ENCODE data around the gene CADM3. TPM values are rescaled to one million over a fixed set of nuclear protein-coding genes. Genes with fewer than 3 reads are reported as not detected.
A peak's percentile ranks its signal among the peaks of the same experiment; 100 is the strongest.

The CADM3 gene
- total RNA-seq, 1 experiment from 2014 or later: 0.28 TPM

- in situ Hi-C loops (cut with HindIII; ENCODE audit: low pct_unique_long_range_greater_than_20kb, low sequenced_read_pairs): no loop called here
- ChIA-PET POLR2A (no interaction called here), CTCF (no interaction called here)
- no peak for ATAC-seq
- Histone ChIP-seq H3K9me3 (ENCODE audit: control insufficient read depth, insufficient read depth, low read depth, low read length) (no peaks in the 10 kb centered on the region), H3K4me3 (ENCODE audit: low read depth in 2 of 2, low read length in 2 of 2) (no peak overlapping the region), H3K27ac (ENCODE audit: low read length) (no peak overlapping the region), H3K36me3 (ENCODE audit: control insufficient read depth, insufficient read depth, low read length) (no peaks in the 10 kb centered on the region), H3K4me1 (ENCODE audit: control insufficient read depth, insufficient read depth, low read length) (no peaks in the 10 kb centered on the region), H3K27me3 (ENCODE audit: control insufficient read depth, insufficient read depth, low read length) (peaks cover 21% of the 10 kb centered on the region)
- intact Hi-C loops (cut with micrococcal nuclease; ENCODE audit: unreplicated experiment): no loop called here
- DNase-seq (ENCODE audit: low read depth, low spot score): no peak
- BruUV-seq (replicated peaks): no TSS peak
- TF ChIP-seq POLR2AphosphoS5 (IDR thresholded peaks at IDR 0.05; ENCODE audit: low read depth, low read length) (no peak), TCF7L2 (IDR thresholded peaks at IDR 0.05; ENCODE audit: low read depth, low read length) (no peak)
Measured at GRCh38 chr1:159187647-159188374, 16.4 kb downstream of the CADM3 start.

GRCh38 chr1:159188375-159188788, 17.0 kb downstream of the CADM3 start:
- Histone ChIP-seq H3K36me3 (ENCODE audit: control insufficient read depth, insufficient read depth, low read length) (no peaks in the 10 kb centered on the region), H3K9me3 (ENCODE audit: control insufficient read depth, insufficient read depth, low read depth, low read length) (no peaks in the 10 kb centered on the region), H3K27me3 (ENCODE audit: control insufficient read depth, insufficient read depth, low read length) (peaks cover 21% of the 10 kb centered on the region), H3K27ac (ENCODE audit: low read length) (no peak overlapping the region), H3K4me1 (ENCODE audit: control insufficient read depth, insufficient read depth, low read length) (no peaks in the 10 kb centered on the region), H3K4me3 (ENCODE audit: low read depth in 2 of 2, low read length in 2 of 2) (no peak overlapping the region)
- TF ChIP-seq POLR2AphosphoS5 (IDR thresholded peaks at IDR 0.05; ENCODE audit: low read depth, low read length) (no peak), SIN3A (IDR thresholded peaks at IDR 0.05; ENCODE audit: borderline replicate concordance, insufficient read depth, low read depth, low read length) (no peak), CTCF (IDR thresholded peaks at IDR 0.05) (no peak), TCF7L2 (IDR thresholded peaks at IDR 0.05; ENCODE audit: low read depth, low read length) (no peak)
- 0 out of 2 replicates have a peak, but pooled peaks have one; percentile 63 for ATAC-seq
- POLR2A ChIA-PET: no interaction called here
- intact Hi-C loops (cut with micrococcal nuclease; ENCODE audit: unreplicated experiment): no loop called here
- in situ Hi-C loops (cut with HindIII; ENCODE audit: low pct_unique_long_range_greater_than_20kb, low sequenced_read_pairs): no loop called here
- no TSS peak for BruUV-seq (replicated peaks)
- CTCF ChIA-PET: no interaction called here
- no peak for DNase-seq (ENCODE audit: low read depth, low spot score)

GRCh38 chr1:159190441-159190840, 19.0 kb downstream of the CADM3 start:
- in situ Hi-C loops (cut with HindIII; ENCODE audit: low pct_unique_long_range_greater_than_20kb, low sequenced_read_pairs) (no loop called here), intact Hi-C loops (cut with micrococcal nuclease; ENCODE audit: unreplicated experiment) (no loop called here)
- ChIA-PET CTCF (no interaction called here), POLR2A (no interaction called here)
- no peak for DNase-seq (ENCODE audit: low read depth, low spot score)
- no peaks in the 10 kb centered on the region for H3K4me1 ChIP-seq (ENCODE audit: control insufficient read depth, insufficient read depth, low read length)
- H3K9me3 ChIP-seq (ENCODE audit: control insufficient read depth, insufficient read depth, low read depth, low read length): no peaks in the 10 kb centered on the region
- no peak for ATAC-seq
- TF ChIP-seq SIN3A (IDR thresholded peaks at IDR 0.05; ENCODE audit: borderline replicate concordance, insufficient read depth, low read depth, low read length): no peak
- no peak for TF ChIP-seq CTCF (IDR thresholded peaks at IDR 0.05)
- TF ChIP-seq TCF7L2 (IDR thresholded peaks at IDR 0.05; ENCODE audit: low read depth, low read length): no peak
- TF ChIP-seq REST (IDR thresholded peaks at IDR 0.05; ENCODE audit: insufficient read depth in 1 of 2, low read depth in 2 of 2, low read length in 1 of 2): no peak
- TF ChIP-seq POLR2AphosphoS5 (IDR thresholded peaks at IDR 0.05; ENCODE audit: low read depth, low read length): no peak
- BruUV-seq (replicated peaks): no TSS peak
- no peaks in the 10 kb centered on the region for H3K36me3 ChIP-seq (ENCODE audit: control insufficient read depth, insufficient read depth, low read length)
- H3K27me3 ChIP-seq (ENCODE audit: control insufficient read depth, insufficient read depth, low read length): peaks cover 19% of the 10 kb centered on the region
- H3K4me3 ChIP-seq (ENCODE audit: low read depth in 2 of 2, low read length in 2 of 2): no peak overlapping the region
- H3K27ac ChIP-seq (ENCODE audit: low read length): no peak overlapping the region
